ENCODE measurements around the gene ATRIP.

ATRIP gene

GRCh38 chr3:48429317-48429959 is 17.1 kb upstream of the ATRIP start:
- Histone ChIP-seq H3K4me3 (ENCODE audit: low read depth in 1 of 2, low read length in 2 of 2) (peak overlapping the region; percentile 26 to 62; a peak in 3 of 4 replicates), H4K20me1 (ENCODE audit: insufficient read depth, low read length) (peaks cover 5% of the 10 kb centered on the region), H3K4me1 (ENCODE audit: insufficient read depth, low read length) (peaks cover 26% of the 10 kb centered on the region), H2AFZ (ENCODE audit: low read depth, low read length) (peak overlapping the region; percentile 72), H3K9ac (ENCODE audit: low read depth, low read length) (peak overlapping the region; percentile 71), H3K27ac (ENCODE audit: low read length) (no peak overlapping the region; the same call in 1 of the 2 replicates), H3K79me2 (ENCODE audit: insufficient read depth, low read length) (no peaks in the 10 kb centered on the region), H3K27me3 (ENCODE audit: insufficient read depth, low read length, poor library complexity) (peaks cover 19% of the 10 kb centered on the region), H3K4me2 (ENCODE audit: insufficient read depth, low read length) (peak overlapping the region; percentile 80), H3K36me3 (ENCODE audit: insufficient read depth, low read length) (peaks cover 25% of the 10 kb centered on the region), H3K9me3 (ENCODE audit: insufficient read depth, low read length, severe bottlenecking) (no peaks in the 10 kb centered on the region)
- no peak for TF ChIP-seq EZH2 (IDR thresholded peaks at IDR 0.05; ENCODE audit: borderline replicate concordance, low read depth, low read length, severe bottlenecking)
- TF ChIP-seq, protein P1, sequence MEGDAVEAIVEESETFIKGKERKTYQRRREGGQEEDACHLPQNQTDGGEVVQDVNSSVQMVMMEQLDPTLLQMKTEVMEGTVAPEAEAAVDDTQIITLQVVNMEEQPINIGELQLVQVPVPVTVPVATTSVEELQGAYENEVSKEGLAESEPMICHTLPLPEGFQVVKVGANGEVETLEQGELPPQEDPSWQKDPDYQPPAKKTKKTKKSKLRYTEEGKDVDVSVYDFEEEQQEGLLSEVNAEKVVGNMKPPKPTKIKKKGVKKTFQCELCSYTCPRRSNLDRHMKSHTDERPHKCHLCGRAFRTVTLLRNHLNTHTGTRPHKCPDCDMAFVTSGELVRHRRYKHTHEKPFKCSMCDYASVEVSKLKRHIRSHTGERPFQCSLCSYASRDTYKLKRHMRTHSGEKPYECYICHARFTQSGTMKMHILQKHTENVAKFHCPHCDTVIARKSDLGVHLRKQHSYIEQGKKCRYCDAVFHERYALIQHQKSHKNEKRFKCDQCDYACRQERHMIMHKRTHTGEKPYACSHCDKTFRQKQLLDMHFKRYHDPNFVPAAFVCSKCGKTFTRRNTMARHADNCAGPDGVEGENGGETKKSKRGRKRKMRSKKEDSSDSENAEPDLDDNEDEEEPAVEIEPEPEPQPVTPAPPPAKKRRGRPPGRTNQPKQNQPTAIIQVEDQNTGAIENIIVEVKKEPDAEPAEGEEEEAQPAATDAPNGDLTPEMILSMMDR (IDR thresholded peaks at IDR 0.05; ENCODE audit: borderline replicate concordance, extremely low read depth, low read length, poor library complexity, severe bottlenecking), result no peak
- peak; percentile 65 for DNase-seq
- ATAC-seq (ENCODE audit: insufficient read depth, low read depth), result peak; percentile 73

DNA sequence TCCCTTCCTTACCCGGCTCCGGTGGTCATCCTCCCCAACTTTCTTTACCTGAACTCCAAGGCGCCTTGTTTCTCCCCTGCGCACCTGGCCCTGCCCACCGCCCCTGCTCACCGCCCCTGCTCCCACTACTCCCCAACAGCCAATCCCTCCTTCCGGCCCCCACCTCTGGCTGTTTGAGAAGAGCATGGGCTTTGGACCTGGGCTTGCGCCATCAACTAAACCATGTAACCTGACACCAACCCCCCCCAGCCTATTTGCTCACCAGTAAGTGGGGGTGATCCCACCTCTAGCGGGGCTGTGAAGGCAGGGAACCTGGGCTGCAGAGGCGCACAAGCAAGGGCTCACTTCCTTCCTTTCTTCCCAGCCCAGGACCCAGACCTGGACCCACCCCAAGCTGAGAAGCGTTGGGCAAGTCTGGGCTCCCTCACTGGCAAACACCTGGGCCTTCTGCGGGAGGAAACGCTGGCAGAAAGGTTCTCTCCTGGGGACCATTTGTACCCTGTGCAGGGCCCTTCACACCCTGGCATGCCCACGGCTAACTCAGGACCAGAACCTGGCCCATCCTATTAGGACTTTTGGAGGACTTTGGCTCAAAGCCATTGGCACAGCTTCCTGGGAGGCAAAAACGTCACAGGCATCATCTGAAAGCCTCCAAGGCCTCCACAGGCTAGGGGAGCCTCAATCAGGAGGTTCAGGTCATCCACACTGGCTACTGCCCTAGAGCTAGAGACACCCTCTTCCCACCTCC is 16.4 kb upstream of the ATRIP start, which contains the start of gene PLXNB1:
Gene PLXNB1, minus strand, starts transcription at position 127 of the 748 bp plus-strand sequence. CDS start 5,475 bp downstream, outside the sequence.
- Histone ChIP-seq H3K36me3 (ENCODE audit: insufficient read depth, low read length) (peaks cover 27% of the 10 kb centered on the region), H3K9me3 (ENCODE audit: insufficient read depth, low read length, severe bottlenecking) (no peaks in the 10 kb centered on the region), H3K4me2 (ENCODE audit: insufficient read depth, low read length) (peak within 1 kb of the TSS; percentile 80), H3K27me3 (ENCODE audit: insufficient read depth, low read length, poor library complexity) (peaks cover 19% of the 10 kb centered on the region), H3K4me1 (ENCODE audit: insufficient read depth, low read length) (peaks cover 26% of the 10 kb centered on the region), H3K9ac (ENCODE audit: low read depth, low read length) (peak within 1 kb of the TSS; percentile 71), H3K4me3 (ENCODE audit: low read depth in 1 of 2, low read length in 2 of 2) (peak within 1 kb of the TSS; percentile 26 to 62; a peak in 3 of 4 replicates), H4K20me1 (ENCODE audit: insufficient read depth, low read length) (peaks cover 6% of the 10 kb centered on the region), H3K27ac (ENCODE audit: low read length) (no peak within 1 kb of the TSS; the same call in 1 of the 2 replicates), H3K79me2 (ENCODE audit: insufficient read depth, low read length) (no peaks in the 10 kb centered on the region), H2AFZ (ENCODE audit: low read depth, low read length) (peak within 1 kb of the TSS; percentile 72)
- DNase-seq (peak; percentile 39), ATAC-seq (ENCODE audit: insufficient read depth, low read depth) (peak; percentile 17; the same call in 2 of the 3 replicates)
- TF ChIP-seq, protein P1 (IDR thresholded peaks at IDR 0.05; ENCODE audit: borderline replicate concordance, extremely low read depth, low read length, poor library complexity, severe bottlenecking), result no peak
- no peak for TF ChIP-seq EZH2 (IDR thresholded peaks at IDR 0.05; ENCODE audit: borderline replicate concordance, low read depth, low read length, severe bottlenecking)

- ATAC-seq (ENCODE audit: insufficient read depth, low read depth) (no peak), DNase-seq (no peak)
- Histone ChIP-seq H4K20me1 (ENCODE audit: insufficient read depth, low read length) (peaks cover 8% of the 10 kb centered on the region), H3K4me1 (ENCODE audit: insufficient read depth, low read length) (peaks cover 27% of the 10 kb centered on the region), H3K27me3 (ENCODE audit: insufficient read depth, low read length, poor library complexity) (peaks cover 19% of the 10 kb centered on the region), H3K27ac (ENCODE audit: low read length) (no peak overlapping the region), H3K9me3 (ENCODE audit: insufficient read depth, low read length, severe bottlenecking) (no peaks in the 10 kb centered on the region), H3K36me3 (ENCODE audit: insufficient read depth, low read length) (peaks cover 27% of the 10 kb centered on the region), H3K79me2 (ENCODE audit: insufficient read depth, low read length) (peaks cover 2% of the 10 kb centered on the region; the same call in 1 of the 2 replicates), H3K9ac (ENCODE audit: low read depth, low read length) (no peak overlapping the region), H3K4me3 (ENCODE audit: low read depth in 1 of 2, low read length in 2 of 2) (no peak overlapping the region), H3K4me2 (ENCODE audit: insufficient read depth, low read length) (no peak overlapping the region; the same call in 1 of the 2 replicates), H2AFZ (ENCODE audit: low read depth, low read length) (no peak overlapping the region)
- TF ChIP-seq, protein P1 (IDR thresholded peaks at IDR 0.05; ENCODE audit: borderline replicate concordance, extremely low read depth, low read length, poor library complexity, severe bottlenecking), result no peak
- no peak for TF ChIP-seq EZH2 (IDR thresholded peaks at IDR 0.05; ENCODE audit: borderline replicate concordance, low read depth, low read length, severe bottlenecking)
These were observed 15.8 kb upstream of the ATRIP start for GRCh38 chr3:48430708-48431101.

Measured in DND-41 (cell line).